IMR-90 (cell line): ENCODE measurements around the gene CPA3. TPM values are rescaled to one million over a fixed set of nuclear protein-coding genes. Genes with fewer than 3 reads are reported as not detected.

ENCODE experiments used
- ATAC-seq: fragments of 200-7000 bp; cut with Tn5 transposase; 2 replicates; pipeline ENCODE4 v1.9.1; 2020; ENCODE audit warnings: low read depth, mild to moderate bottlenecking, moderate library complexity
- BruUV-seq: library from RNA; stranded (reverse); fragments of 400-500 nt; replicated peaks from 2 replicates; lab custom pipeline; 2021; lab: Mats Ljungman, UMichigan
- CTCF ChIA-PET: fragments of 300-600 bp; formaldehyde crosslinking; extraction: SDS; loops from one replicate; lab custom pipeline; 2021; ENCODE audit warnings: antibody characterized with exemption; lab: Yijun Ruan, JAX
- POLR2A ChIA-PET: fragments of 300-600 bp; sonication (Branson Sonifier 250); formaldehyde crosslinking; loops from one replicate; lab custom pipeline; 2022; ENCODE audit warnings: antibody characterized with exemption; ENCODE audit not compliant: unreplicated experiment; lab: Charles Lee
- DNase-seq: peaks from one replicate; pipeline ENCODE4 v3.0.0; 2013
- H2AFZ ChIP-seq: replicated peaks from 2 replicates; pipeline ENCODE3; 2013; ENCODE audit warnings: low read length, mild to moderate bottlenecking; ENCODE audit not compliant: poor library complexity
- H2AK5ac ChIP-seq: 2 replicates; pipeline ENCODE4 v1.6.1; 2013; ENCODE audit warnings: low read depth, low read length, inconsistent platforms
- H2AK9ac ChIP-seq: replicated peaks from 2 replicates; pipeline ENCODE3; 2013; ENCODE audit warnings: mild to moderate bottlenecking, low read depth, low read length, moderate library complexity; ENCODE audit not compliant: poor library complexity
- H2BK120ac ChIP-seq: 2 replicates; pipeline ENCODE4 v1.6.1; 2013; ENCODE audit warnings: low read depth, low read length, inconsistent platforms
- H2BK15ac ChIP-seq: 3 replicates; pipeline ENCODE4 v1.6.1; 2013; ENCODE audit warnings: low read depth, low read length, inconsistent platforms
- H2BK20ac ChIP-seq: 2 replicates; pipeline ENCODE4 v1.6.1; 2013; ENCODE audit warnings: low read depth, mild to moderate bottlenecking, inconsistent platforms, low read length, moderate library complexity
- H2BK5ac ChIP-seq: 2 replicates; pipeline ENCODE4 v1.6.1; 2013; ENCODE audit warnings: mild to moderate bottlenecking, low read depth, low read length, inconsistent platforms; ENCODE audit not compliant: poor library complexity, severe bottlenecking
- H3K14ac ChIP-seq: replicated peaks from 2 replicates; pipeline ENCODE4 v1.6.1; 2013; ENCODE audit warnings: low read depth, low read length, inconsistent platforms
- H3K18ac ChIP-seq: 2 replicates; pipeline ENCODE4 v1.6.1; 2013; ENCODE audit warnings: low read depth, low read length, control low read depth
- H3K23ac ChIP-seq: 2 replicates; pipeline ENCODE4 v1.6.1; 2013; ENCODE audit warnings: low read depth, low read length, inconsistent platforms
- H3K27ac ChIP-seq: 2 replicates; pipeline ENCODE4 v1.5.1; 2013; ENCODE audit warnings: mild to moderate bottlenecking, control low read depth, low read length; ENCODE audit not compliant: insufficient read depth
- H3K27me3 ChIP-seq: 2 replicates; pipeline ENCODE4 v1.6.1; 2013; ENCODE audit warnings: low read length; ENCODE audit not compliant: control insufficient read depth, insufficient read depth
- H3K36me3 ChIP-seq: 2 replicates; pipeline ENCODE4 v1.6.1; 2013; ENCODE audit warnings: low read length, mixed read lengths; ENCODE audit not compliant: control insufficient read depth, insufficient read depth
- H3K4ac ChIP-seq: 2 replicates; pipeline ENCODE4 v1.6.1; 2013; ENCODE audit warnings: low read depth, low read length, inconsistent platforms
- H3K4me1 ChIP-seq: 2 replicates; pipeline ENCODE4 v1.6.1; 2013; ENCODE audit warnings: low read length, mixed read lengths; ENCODE audit not compliant: control insufficient read depth, insufficient read depth
- H3K4me2 ChIP-seq: 2 replicates; pipeline ENCODE4 v1.6.1; 2013; ENCODE audit warnings: low read depth, mild to moderate bottlenecking, control low read depth, low read length, moderate library complexity
- H3K4me3 ChIP-seq: 2 replicates; pipeline ENCODE4 v1.5.1; 2013; ENCODE audit warnings: low read depth, mild to moderate bottlenecking, control low read depth, low read length, moderate library complexity; ENCODE audit not compliant: insufficient read depth
- H3K56ac ChIP-seq: 2 replicates; pipeline ENCODE4 v1.6.1; 2013; ENCODE audit warnings: low read length, inconsistent platforms; ENCODE audit not compliant: insufficient read depth; ENCODE audit errors: extremely low read depth
- H3K79me1 ChIP-seq, 2 experiments: 2 replicates each; pipeline ENCODE4 v1.6.1; 2013; ENCODE audit warnings: low read length in 2 of 2, inconsistent platforms in 1 of 2, low read depth in 1 of 2
- H3K9ac ChIP-seq: 2 replicates; pipeline ENCODE4 v1.6.1; 2013; ENCODE audit warnings: low read depth, low read length, control low read depth
- H3K9me1 ChIP-seq: 2 replicates; pipeline ENCODE4 v1.6.1; 2013; ENCODE audit warnings: low read length, inconsistent platforms; ENCODE audit not compliant: insufficient read depth
- H3K9me3 ChIP-seq: 2 replicates; pipeline ENCODE4 v1.6.1; 2013; ENCODE audit warnings: low read length; ENCODE audit not compliant: control insufficient read depth, insufficient read depth
- H4K20me1 ChIP-seq: 2 replicates; pipeline ENCODE4 v1.6.1; 2013; ENCODE audit warnings: low read length, inconsistent platforms; ENCODE audit not compliant: insufficient read depth
- H4K5ac ChIP-seq: 2 replicates; pipeline ENCODE4 v1.6.1; 2013; ENCODE audit warnings: mild to moderate bottlenecking, low read depth, low read length, control low read depth
- H4K8ac ChIP-seq, 2 experiments: 2 replicates each; pipeline ENCODE4 v1.6.1; 2013; ENCODE audit warnings: low read depth in 2 of 2, low read length in 2 of 2, control low read depth in 1 of 2, inconsistent platforms in 1 of 2
- H4K91ac ChIP-seq: 2 replicates; pipeline ENCODE4 v1.6.1; 2013; ENCODE audit warnings: low read depth, low read length, inconsistent platforms; ENCODE audit not compliant: insufficient read depth
- BHLHE40 ChIP-seq: fragments of 150-350 bp; IDR thresholded peaks from 2 replicates; pipeline ENCODE4 v1.6.1; 2016; ENCODE audit warnings: mild to moderate bottlenecking, low read depth, low read length
- CEBPB ChIP-seq: IDR thresholded peaks from 2 replicates; pipeline ENCODE4 v1.6.1; 2012; ENCODE audit warnings: low read depth, low read length, improper control_type of control experiment
- CHD1 ChIP-seq: IDR thresholded peaks from 2 replicates; pipeline ENCODE4 v1.6.1; 2012; ENCODE audit warnings: low read depth, low read length, improper control_type of control experiment
- CTCF ChIP-seq: conservative IDR thresholded peaks from 2 replicates; pipeline ENCODE4 v1.5.1; 2012; ENCODE audit warnings: mild to moderate bottlenecking, low read depth, low read length, improper control_type of control experiment
- FOS ChIP-seq: fragments of 150-350 bp; IDR thresholded peaks from 2 replicates; pipeline ENCODE4 v1.6.1; 2016; ENCODE audit warnings: low read depth, low read length
- MAFK ChIP-seq: IDR thresholded peaks from 2 replicates; pipeline ENCODE4 v1.6.1; 2012; ENCODE audit warnings: low read depth, low read length, improper control_type of control experiment
- MAZ ChIP-seq: IDR thresholded peaks from 2 replicates; pipeline ENCODE4 v1.6.1; 2012; ENCODE audit warnings: low read depth, mild to moderate bottlenecking, low read length, improper control_type of control experiment, moderate library complexity, borderline replicate concordance
- MXI1 ChIP-seq: IDR thresholded peaks from 2 replicates; pipeline ENCODE4 v1.6.1; 2012; ENCODE audit warnings: low read depth, mild to moderate bottlenecking, low read length, moderate library complexity, borderline replicate concordance
- NFE2L2 ChIP-seq: fragments of 150-350 bp; IDR thresholded peaks from 2 replicates; pipeline ENCODE4 v1.6.1; 2016; ENCODE audit warnings: low read depth, mild to moderate bottlenecking, low read length
- POLR2A ChIP-seq: IDR thresholded peaks from 2 replicates; pipeline ENCODE4 v1.6.1; 2012; ENCODE audit warnings: mild to moderate bottlenecking, low read depth, low read length
- RAD21 ChIP-seq: IDR thresholded peaks from 2 replicates; pipeline ENCODE4 v1.6.1; 2012; ENCODE audit warnings: low read length, improper control_type of control experiment
- RCOR1 ChIP-seq: IDR thresholded peaks from 2 replicates; pipeline ENCODE4 v1.6.1; 2012; ENCODE audit warnings: mild to moderate bottlenecking, low read length, improper control_type of control experiment; ENCODE audit not compliant: insufficient replicate concordance
- RFX5 ChIP-seq: IDR thresholded peaks from 2 replicates; pipeline ENCODE4 v1.8.0; 2012; ENCODE audit warnings: low read depth, mild to moderate bottlenecking, low read length, moderate library complexity
- SMC3 ChIP-seq: fragments of 150-350 bp; IDR thresholded peaks from 2 replicates; pipeline ENCODE4 v1.6.1; 2016; ENCODE audit warnings: low read depth, mild to moderate bottlenecking, antibody characterized with exemption, low read length, moderate library complexity
- USF2 ChIP-seq: fragments of 150-350 bp; IDR thresholded peaks from 2 replicates; pipeline ENCODE4 v1.6.1; 2017; ENCODE audit warnings: mild to moderate bottlenecking, antibody characterized with exemption, low read length, low read depth
- WGBS, 2 experiments: methylation state at CpG; one replicate each; pipeline versions ENCODE4 v1.1.5 to v1.1.7; 2013; ENCODE audit warnings: missing lambda C conversion rate in 2 of 2; ENCODE audit not compliant: insufficient read length in 1 of 2; ENCODE audit errors: extremely low coverage in 2 of 2; 5-methylcytosine and 5-hydroxymethylcytosine counted together
- dilution Hi-C: fragments of 300-500 bp; cut with HindIII; formaldehyde crosslinking; loops from one replicate; pipeline ENCODE4 v1.14.3; 2018; ENCODE audit warnings: low sequenced_read_pairs; ENCODE audit not compliant: unreplicated experiment
- in situ Hi-C: fragments of 300-500 bp; cut with MboI; formaldehyde crosslinking; loops from 3 replicates; pipeline ENCODE4 v1.14.3; 2019; ENCODE audit warnings: low sequenced_read_pairs, inconsistent platforms, mixed read lengths
- intact Hi-C: fragments of 100-400 bp; cut with micrococcal nuclease; formaldehyde crosslinking; loops from 2 replicates; pipeline ENCODE4 v1.10.0; 2022
- polyA plus RNA-seq, 3 experiments: library from polyadenylated mRNA; depleted of rRNA; stranded (reverse); fragments of >200 nt; gene quantifications; 2 replicates each; pipeline ENCODE4 v1.2.3, GENCODE V29; 2012; ENCODE audit warnings: low replicate concordance in 1 of 3
- total RNA-seq: library from RNA; depleted of rRNA; stranded (reverse); fragments of >200 nt; gene quantifications from 2 replicates; pipeline ENCODE4 v1.2.3, GENCODE V29; 2012
- TF ChIP-seq, protein P1 (sequence below): fragments of 150-350 bp; IDR thresholded peaks from 2 replicates; pipeline ENCODE4 v1.6.1; 2016; ENCODE audit warnings: low read depth, mild to moderate bottlenecking, low read length, moderate library complexity, borderline replicate concordance

Gene CPA3
- total and polyA plus RNA-seq, 2 of the 4 experiments (the other 2 are of a cell fraction), result 0.07 TPM; not detected in 1

- no peak overlapping the region for H3K18ac ChIP-seq
- intact Hi-C loops, result no loop called here
- no peak overlapping the region for H3K4me2 ChIP-seq
- H3K4me3 ChIP-seq, result no peak overlapping the region
- H3K27me3 ChIP-seq, result no peaks in the 10 kb centered on the region
- H3K14ac ChIP-seq, result no peak overlapping the region
- no peak overlapping the region for H2AK9ac ChIP-seq
- no peak overlapping the region for H3K56ac ChIP-seq
- ChIA-PET CTCF (no interaction called here), POLR2A (no interaction called here)
- no peak for TF ChIP-seq BHLHE40
- no peak for TF ChIP-seq CEBPB
- no peak for TF ChIP-seq USF2
- TF ChIP-seq CHD1, result no peak
- TF ChIP-seq, protein P1, sequence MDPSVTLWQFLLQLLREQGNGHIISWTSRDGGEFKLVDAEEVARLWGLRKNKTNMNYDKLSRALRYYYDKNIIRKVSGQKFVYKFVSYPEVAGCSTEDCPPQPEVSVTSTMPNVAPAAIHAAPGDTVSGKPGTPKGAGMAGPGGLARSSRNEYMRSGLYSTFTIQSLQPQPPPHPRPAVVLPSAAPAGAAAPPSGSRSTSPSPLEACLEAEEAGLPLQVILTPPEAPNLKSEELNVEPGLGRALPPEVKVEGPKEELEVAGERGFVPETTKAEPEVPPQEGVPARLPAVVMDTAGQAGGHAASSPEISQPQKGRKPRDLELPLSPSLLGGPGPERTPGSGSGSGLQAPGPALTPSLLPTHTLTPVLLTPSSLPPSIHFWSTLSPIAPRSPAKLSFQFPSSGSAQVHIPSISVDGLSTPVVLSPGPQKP, result no peak
- TF ChIP-seq SMC3, result no peak
- TF ChIP-seq POLR2A, result no peak
- TF ChIP-seq MAFK, result no peak
- TF ChIP-seq MXI1, result no peak
- no peak for TF ChIP-seq RAD21
- TF ChIP-seq FOS, result no peak
- no peak for TF ChIP-seq RCOR1
- no peak for TF ChIP-seq NFE2L2
- TF ChIP-seq MAZ, result no peak
- no peak for TF ChIP-seq RFX5
- no peak for TF ChIP-seq CTCF
- no peak overlapping the region for H2AK5ac ChIP-seq
- dilution Hi-C loops, result no loop called here
- no peak overlapping the region for H3K4ac ChIP-seq
- no peak overlapping the region for H3K9ac ChIP-seq
- no TSS peak for BruUV-seq
- H2BK20ac ChIP-seq, result no peak overlapping the region
- H3K4me1 ChIP-seq, result no peaks in the 10 kb centered on the region
- H3K36me3 ChIP-seq, result no peaks in the 10 kb centered on the region
- no peak overlapping the region for H4K91ac ChIP-seq
- H2BK5ac ChIP-seq, result no peak overlapping the region
- in situ Hi-C loops, result no loop called here
- ATAC-seq (no peak), DNase-seq (no peak)
- no peak overlapping the region for H2BK120ac ChIP-seq
- no peak overlapping the region for H4K8ac ChIP-seq
- H3K27ac ChIP-seq, result no peak overlapping the region
- H3K23ac ChIP-seq, result no peak overlapping the region
- WGBS, 2 experiments, result 40% methylated on average over 1 of the region's 2 CpGs; no CpG with 5 or more reads in 1 of the 2 experiments
- no peaks in the 10 kb centered on the region for H3K79me1 ChIP-seq
- H3K9me3 ChIP-seq, result no peaks in the 10 kb centered on the region
- no peak overlapping the region for H2AFZ ChIP-seq
- H4K5ac ChIP-seq, result no peak overlapping the region
- no peaks in the 10 kb centered on the region for H4K20me1 ChIP-seq
- H2BK15ac ChIP-seq, result no peak overlapping the region
- no peaks in the 10 kb centered on the region for H3K9me1 ChIP-seq
Measured at GRCh38 chr3:148911173-148911572, 46.1 kb downstream of the CPA3 start.
